DLD1 (cell line): ENCODE results near the gene NOC2L.

Source experiments
- in situ Hi-C: cut with HindIII; loops from 2 replicates; pipeline ENCODE4 v1.10.0; 2017; ENCODE audit warnings: low sequenced_read_pairs

NOC2L gene

DNA sequence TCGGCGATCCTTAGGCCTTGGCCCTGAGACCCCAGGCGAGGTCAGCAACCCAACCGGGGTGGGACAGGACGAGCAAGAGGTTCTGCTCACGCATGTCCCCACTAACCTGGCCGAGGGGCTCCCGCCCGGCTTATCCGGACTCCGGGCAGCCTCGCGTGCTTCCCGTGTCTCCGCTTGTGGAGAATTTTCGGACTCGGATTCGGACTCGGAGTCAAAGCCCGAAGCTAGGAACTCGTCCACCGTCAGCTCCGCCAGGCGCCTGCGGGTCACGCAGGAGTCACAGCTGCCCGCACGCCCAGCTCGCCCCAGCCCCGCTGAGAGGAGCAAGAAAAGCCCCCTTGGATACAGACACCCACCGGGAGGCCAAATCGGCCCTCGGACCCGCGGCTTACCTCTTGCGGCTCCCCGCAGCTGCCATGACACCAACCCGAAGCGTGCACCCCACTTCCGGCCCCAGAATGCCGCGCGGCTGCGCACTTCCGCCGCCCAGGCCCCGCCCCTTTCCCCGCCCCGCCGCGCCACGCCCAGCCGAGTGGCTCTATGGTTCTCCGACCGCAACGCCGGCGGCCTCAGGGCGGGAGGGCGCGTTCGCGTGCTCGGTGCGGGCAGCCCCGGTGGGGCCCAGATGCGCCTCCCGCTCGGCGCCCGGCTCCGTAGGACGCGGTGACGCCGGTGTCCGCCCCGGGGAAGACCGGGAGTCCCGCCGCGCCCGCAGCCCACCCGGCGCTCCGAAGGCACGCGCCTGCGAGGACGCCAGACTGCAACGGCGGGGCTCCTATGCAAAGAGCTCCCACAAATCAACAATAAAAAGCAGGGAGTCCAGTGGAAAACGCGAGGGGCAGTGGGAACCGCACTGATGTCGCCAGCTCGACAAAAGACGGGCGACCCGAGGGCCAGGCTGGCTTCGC is at the start of gene NOC2L:
Gene NOC2L (minus strand): TSS at position 434 of the 908 bp plus-strand sequence. CDS start 16 bp downstream, at position 418.
- in situ Hi-C loops, result no loop called here

DNA sequence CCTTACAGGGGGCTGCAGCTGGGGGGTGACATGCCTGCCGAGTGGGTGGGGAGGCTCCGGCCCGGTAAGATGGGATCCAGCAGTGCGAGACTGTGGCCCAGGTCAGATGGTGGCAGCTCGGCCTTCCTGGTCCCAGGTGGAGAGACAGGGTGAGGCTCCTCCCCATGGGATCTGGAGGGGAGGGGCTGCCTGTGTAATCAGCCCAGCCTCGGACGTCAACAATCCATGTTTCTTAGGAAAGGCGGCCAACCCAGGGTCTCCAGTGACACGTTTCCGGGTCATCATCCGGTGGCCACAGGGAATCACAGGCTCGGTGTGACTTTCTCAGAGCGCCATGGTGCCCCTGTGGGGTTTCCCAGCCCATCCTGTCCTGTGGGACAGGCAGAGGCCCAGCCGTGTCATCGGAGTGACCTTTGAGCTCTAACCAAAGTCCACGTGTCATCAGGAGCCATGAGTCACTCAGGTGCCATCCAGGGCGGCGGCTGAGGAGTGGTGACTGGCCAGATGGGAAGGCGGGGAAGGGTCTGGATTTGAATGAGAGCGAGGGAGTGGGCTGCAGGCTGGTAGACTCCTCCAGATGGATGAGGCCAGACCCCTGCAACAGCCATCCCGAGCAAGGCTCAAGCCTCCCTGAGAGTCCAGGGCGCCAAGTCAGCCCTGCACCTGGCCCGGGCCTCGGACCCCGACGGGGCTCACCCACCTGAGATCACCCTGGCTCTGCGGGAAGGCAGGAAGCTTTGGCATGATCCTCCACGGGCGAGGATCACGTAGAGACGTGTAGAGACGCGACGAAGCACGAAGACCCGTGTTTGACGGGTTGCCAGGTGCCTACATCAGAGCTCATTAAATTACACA is 47.5 kb upstream of the NOC2L start:
- in situ Hi-C loops, result no loop called here

DNA sequence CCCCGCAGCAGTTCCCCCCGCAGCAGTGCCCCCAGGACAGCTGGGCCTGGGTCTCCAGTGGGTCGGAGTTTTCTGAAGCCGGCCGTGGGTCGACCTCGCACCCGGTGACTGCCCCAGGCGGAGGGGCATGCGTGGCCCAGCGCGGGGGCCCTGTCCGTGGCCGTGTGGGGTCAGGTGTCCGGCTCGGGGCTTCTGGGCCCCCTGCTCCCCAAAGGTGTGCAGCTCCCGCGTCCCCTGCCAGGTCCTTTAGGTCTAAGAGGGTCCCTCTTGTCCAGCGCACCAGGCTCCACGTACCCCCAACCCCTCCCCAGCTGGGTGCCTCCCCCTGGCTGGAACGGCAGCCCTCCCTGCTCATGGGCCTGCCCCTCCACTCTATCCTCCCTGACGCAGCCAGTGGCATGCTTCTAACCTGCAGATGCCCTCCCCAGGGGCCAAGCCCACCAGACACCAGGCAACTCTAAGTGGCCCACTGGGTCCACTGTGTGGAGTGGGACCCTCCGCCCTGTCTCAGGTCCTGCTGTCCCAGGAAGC is 46.8 kb upstream of the NOC2L start:
- in situ Hi-C loops, result no loop called here

DNA sequence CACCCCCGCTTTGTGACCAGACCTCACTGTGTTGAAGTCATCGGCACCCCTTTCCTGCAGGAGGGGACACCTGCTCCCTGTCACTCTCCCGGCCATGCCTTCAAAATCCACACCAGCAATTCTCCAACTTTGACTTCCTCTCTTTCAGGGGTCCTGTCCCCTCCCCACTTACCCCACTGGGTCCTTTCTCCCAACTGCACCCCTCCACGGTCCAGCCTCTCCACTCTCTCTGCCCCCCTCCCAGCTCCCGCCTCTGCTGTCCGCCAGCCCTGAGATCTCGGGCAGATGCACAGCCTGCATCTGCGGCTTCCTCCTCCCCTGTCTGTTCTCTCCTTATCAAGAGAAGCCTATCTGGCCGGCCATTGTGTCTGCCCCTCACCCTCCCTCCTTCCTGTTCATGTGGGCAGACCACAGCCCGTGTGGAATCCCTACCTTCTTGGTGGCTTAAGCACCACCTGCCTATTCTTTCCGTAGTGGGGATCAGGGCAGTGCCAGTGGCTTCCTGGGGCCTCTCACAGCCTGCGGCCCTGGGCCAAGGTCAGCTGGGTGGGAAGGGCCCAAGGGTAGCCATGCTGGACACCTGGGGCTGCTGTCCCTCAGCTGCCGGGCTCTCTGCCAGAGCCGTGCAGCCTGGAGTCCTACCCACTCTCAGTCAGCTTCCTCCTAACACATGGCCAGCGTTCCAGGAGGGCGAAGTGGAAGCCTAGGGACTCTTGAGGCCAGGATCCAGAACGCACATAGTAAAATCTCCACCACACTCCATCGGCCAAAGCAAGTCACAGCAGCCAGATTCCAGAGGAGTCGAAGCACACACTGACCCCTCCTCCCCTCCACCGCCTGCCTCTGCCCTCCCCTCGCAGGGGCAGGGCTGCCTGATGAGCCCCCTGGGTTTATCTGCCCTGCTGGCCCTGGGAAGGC is 46.0 kb upstream of the NOC2L start:
- in situ Hi-C loops, result no loop called here

DNA sequence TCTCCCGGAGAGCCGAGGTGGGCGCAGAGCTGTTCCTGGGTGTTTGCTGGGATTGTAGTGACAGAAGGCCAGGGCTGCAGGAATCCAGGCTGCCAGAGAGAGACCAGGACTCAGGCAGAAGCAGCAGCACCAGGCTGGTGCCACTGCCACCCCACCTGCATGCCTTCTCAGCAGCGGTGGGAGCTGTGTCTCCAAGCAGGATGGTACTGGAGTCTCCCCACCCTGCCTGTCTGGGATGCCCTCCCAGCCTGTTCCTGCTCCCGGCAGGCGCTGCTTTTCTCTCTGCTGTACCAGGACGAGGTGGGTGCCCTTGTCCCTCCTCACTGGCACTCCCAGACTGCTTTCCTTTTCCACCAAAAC is 45.3 kb upstream of the NOC2L start:
- in situ Hi-C loops, result no loop called here

DNA sequence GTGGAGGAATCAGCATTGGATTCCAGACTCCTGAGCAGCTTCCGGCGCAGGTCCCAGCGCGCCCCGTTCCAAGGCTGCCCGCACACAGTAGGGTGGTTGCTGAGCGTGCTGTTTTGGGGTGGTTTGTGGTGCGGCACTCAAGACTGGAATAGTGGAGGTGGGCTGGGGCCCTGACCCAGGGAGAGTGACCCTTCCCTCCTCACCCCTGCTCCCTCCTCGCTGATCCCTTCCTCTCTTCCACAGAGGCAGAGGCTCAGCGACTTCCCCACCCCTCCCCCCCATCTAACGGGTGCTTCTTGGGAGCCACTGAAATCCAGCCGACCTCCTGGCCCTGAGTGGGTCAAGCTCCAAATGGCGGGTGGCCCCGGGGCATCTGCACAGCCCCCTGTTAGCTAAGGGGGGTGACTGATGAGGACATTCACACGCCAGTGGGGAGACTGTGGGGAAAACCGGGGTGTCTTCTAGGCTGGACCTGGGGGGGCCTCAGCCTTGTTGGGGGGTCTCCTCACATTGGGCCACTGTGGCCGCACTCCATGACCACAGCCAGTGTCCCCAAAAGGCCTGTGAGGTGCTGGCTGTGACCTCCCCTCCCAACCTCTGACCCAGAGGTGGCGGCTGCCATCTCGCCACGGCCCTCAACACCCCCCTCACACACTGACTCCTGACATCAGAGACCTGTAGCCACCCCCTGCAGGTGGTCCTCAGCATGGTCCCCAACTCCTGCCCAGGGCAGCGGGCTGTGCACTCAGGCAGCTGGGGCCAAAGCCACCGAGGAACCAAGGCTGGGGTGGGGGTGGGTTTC is 44.8 kb upstream of the NOC2L start:
- in situ Hi-C loops, result no loop called here

DNA sequence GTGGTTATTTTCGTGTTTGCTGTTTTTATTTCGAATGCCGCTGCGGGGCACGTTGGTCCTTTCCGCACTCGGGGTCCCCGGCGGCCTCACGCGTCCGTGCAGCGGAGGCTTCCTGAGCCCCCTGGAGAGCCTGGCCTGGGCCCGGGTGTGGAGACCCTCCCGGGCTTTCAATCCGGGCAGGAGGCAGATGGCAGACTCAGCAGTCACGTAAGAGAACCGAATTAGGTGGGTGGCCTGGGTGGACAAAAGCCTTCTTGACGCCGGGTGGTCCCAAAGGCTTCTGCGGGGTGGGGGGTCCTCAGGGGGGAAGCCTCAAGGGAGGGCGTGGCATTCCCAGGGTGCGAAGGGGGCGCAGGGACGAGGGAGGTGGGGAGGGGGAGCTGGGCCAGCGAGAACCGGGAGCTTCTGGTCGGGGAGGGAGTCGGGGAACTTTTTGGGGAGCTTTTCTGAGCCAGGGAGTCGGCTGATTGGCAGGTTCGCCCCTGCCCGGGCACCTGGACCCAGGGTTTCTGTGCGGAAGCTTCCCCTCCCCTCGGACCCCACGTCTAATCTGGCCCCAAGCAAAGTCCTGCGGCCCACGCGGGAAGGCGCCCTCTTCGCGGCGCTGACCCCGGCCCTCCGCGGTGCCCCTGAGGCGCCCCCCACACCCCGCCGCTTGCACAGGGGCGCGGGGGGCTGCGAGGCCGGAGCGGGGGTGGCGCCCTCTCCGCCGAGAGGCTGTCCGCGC is 42.2 kb upstream of the NOC2L start:
- in situ Hi-C loops, result no loop called here

DNA sequence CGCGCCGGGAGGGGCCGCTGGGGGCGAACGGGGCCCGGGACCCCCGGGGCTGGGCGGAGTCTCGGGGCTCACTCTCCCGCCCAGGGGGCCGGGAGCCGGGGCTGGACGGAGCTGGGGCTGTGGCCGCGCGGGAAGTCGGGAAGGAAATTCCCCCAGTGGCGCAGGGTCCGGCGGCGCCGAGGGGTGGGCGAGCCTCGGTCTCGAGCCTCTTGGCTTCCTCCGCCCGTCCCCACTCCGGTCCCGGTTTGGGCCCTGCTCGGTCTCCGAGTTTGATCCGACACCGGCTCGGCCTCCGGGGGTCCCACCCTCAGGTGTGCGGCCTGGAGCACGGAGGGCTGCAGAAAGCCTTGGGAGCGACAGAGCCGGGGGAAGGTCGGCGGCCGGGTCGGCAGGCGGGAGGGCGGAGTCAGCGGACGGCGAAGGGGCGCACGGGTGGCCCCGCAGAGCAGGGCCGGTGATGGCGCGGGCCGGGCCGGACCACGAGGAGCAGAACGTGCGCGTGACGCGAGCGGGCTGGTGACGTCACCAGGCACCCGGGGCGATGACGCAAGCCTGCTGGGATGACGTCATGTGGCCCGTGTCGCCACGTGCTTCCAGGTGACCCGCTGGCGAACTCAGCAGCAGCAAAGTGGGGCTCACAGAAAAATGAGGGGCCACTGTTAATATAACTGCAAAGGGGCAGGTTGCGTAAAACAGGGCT is 41.5 kb upstream of the NOC2L start:
- in situ Hi-C loops, result no loop called here

DNA sequence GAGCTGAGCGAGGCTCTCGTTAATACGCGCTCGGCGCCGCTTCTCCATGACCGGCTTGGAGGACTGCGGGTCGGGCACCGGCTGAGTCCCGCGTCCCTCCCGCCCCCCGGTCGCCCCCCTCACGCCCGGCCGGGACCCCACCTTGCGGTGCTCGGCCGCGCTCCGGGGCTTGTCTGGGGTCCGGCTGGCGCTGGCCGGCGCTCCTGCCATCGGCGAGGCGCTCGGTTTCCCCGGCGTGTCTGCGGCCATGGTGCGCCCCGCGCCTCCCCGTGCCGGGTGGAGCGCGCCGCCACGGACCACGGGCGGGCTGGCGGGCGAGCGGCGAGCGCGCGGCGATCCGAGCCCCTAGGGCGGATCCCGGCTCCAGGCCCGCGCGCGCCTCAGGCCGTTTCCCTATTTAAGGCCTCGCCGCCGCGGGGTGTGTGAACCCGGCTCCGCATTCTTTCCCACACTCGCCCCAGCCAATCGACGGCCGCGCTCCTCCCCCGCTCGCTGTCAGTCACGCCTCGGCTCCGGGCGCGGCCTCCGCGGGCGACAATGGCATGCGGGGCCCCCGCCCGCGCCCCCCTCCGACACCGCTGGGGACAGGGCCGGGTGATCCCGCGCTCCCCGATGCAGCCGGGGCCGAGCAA is 40.8 kb upstream of the NOC2L start, which contains the start of gene HES4:
Gene HES4 (minus strand): TSS at position 373 of the 632 bp plus-strand sequence. CDS start 124 bp downstream, at position 249.
- in situ Hi-C loops, result no loop called here

DNA sequence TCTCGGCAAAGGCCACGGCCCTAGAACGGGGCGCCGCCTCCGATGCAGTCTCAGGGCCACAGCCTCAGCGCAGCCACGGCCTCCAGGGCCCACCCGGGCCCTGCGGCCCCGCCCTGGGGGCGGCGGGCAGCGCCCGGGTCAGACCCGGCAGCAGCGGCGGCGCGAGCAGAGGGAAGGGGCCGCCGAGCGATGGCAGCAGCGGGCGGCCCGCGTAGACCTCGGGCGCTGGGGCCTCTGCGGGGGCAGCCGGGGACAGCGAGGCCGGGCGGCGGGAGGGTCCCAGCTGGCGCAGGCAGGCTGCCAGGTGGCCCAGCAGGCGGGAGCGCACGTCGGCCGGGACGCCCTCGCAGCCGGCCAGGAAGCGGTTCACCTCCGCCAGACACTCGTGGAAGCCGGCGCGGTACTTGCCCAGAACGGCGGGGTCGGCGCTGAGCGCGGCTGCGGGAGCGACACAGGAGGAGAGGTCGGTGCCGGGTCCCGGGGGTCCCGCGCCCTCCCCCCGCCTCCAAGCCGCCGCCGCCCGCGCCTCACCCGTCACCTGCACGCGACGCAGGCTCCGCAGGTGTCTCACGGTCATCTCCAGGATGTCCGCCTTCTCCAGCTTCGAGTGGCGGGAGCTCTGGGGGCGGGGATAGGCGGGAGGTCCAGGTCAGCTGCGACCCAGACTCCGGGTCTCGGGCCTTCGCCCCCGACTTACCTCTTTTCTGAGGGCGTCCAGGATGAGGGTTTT is 40.1 kb upstream of the NOC2L start:
- in situ Hi-C loops, result no loop called here

DNA sequence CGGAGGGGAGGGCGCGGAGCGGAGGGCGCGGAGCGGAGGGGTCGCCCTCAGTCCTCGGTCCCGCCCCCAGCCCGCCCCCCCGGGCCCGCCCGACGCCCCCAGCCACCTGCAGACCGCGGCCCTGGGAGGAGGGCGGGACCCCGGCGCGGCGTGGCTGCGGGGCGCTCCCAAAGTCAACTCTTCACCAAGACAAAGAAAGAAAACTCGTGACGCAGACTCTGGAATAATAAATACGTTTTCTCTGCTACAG is 39.6 kb upstream of the NOC2L start:
- in situ Hi-C loops, result no loop called here

DNA sequence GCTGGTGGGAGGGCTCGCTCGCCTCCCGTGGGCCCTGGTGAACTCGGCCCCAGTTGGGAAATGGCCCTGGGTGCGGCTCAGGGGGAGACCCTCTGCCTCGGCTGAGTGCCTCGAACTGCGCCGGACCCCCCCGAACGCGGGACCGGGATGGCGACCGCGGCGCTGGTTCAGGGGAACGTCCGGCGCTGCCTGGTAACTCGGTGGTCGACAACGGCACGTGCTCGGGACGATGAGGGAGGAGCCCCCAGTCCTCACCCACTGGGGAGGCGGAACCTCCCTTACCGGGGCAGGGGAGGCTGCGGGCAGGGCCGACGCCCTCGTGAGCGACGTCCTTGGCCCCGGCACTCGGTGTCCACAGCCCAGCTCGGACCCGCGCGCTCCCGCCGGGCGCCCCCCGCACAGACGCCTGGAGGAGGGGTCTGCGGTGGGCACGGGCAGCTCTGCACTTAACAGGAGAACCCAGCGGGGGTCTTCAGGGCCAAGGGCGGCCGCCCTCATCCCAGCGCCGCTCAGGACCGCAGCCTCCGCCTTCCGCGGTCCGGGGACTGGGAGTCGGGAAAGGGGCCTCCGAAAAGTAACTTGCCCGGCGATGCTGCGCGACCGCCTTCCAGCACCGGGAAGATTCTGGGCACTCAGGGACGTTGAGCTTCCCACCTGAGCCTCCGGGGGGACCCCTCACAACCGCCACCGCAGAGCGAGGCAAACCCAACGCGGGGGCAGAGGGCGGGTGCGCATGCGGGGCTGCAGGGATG is 39.1 kb upstream of the NOC2L start:
- in situ Hi-C loops, result no loop called here

DNA sequence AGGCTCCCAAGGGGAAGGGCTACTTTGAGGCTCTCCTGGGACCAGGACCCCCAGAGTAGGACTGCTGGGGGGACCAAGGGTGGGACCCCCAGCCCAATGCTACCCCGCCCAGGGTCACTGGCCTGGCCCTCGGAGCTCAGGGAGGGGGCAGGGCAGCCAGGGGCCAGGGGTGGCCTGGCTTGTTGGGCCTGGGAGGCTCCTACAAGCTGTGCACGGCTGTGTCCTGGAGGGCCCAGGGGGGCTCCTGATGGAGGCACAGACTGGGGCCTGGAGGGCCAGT is 38.6 kb upstream of the NOC2L start:
- in situ Hi-C loops, result no loop called here

DNA sequence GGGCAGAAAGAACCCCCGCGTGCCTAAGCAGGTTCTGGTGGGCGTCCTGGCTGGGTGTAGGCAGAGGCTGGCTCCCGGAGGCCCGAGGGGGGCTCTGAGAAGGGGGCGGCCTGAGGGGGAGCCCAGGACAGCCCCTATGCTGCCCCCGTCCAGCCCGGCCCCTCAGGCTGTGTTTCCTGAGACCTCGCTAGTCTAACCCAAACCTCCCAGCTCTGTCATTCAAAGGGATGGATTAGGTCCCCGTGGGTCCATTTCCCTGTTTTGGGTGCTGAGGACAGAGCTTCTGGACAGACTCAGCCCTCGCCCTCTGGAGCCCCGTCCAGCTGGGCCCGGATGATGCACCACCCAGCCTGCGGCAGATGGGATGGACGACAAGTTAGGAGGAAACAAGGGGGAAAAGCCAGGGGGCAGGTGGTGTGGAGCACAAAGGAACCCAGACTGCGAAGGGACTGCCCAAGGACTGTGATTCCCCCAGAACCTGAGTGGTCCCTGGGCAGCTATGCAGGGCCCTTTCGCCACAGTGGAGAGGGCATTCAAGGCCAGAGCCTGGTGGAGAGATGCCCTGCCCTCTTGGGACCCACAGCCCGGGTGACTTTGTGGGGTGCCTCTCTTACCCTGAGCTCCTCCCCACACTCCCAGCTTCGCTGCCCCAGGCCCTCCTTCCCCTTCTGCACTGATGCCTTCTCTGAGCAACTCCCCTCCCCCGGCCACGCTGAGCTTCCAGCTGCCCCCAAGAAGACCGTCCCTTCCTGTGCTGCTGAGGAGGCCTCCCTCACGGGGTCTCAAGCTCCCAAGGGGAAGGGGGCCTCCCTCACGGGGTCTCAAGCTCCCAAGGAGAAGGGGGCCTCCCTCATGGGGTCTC is 38.0 kb upstream of the NOC2L start:
- in situ Hi-C loops, result no loop called here

DNA sequence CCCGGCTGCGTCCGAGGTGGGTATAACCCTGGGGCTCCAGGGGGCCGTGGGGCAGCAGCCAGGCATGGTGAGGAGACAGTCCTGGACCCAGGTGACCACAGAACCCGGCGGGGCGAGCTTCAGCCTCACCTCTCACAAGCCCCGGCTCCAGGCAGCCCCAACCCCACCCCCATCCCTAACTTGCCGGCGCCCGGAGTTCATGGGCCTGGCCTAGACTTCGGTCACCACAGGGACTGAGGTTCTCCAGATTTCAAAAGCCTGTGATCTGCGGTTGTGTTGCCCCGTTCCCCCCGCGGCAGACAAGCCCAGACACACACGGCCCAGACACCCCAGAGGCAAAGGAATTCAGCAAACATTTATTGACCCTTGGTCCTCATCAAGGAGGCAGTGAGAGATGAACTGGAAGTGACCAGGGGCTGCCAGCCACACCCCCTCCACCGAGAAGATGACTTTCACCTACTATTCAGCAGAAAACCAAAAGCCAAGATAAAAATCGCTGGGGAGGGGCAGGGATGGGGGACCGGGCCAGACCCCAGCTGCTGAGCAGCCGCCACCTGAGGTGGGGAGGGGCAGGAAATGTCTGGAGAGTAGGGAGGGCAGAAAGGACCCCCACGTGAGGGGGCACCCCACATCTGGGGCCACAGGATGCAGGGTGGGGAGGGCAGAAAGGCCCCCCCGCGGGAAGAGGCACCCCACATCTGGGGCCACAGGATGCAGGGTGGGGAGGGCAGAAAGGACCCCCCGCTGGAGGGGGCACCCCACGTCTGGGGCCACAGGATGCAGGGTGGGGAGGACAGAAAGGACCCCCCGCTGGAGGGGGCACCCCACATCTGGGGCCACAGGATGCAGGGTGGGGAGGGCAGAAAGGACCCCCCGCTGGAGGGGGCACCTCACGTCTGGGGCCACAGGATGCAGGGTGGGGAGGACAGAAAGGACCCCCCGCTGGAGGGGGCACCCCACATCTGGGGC is 36.9 kb upstream of the NOC2L start:
- in situ Hi-C loops, result no loop called here
